NCI-H146 (cell line): Measurements from ENCODE around the gene PARP16.
"Not testable (repeated sequence)": the region's sequence is repeated elsewhere in the genome, so short reads cannot be mapped to it uniquely, and the experiment has no call there.

ENCODE experiments used
- DNase-seq: peaks from one replicate; lab custom pipeline; 2025; lab: John Stamatoyannopoulos, UW

The PARP16 gene

GRCh38 chr15:65233696-65234095 lies 53.0 kb downstream of the PARP16 start:
- DNase-seq: no peak

GRCh38 chr15:65232520-65232919 lies 54.2 kb downstream of the PARP16 start:
- no peak for DNase-seq

- no peak for DNase-seq
Observed at GRCh38 chr15:65231306-65231705, 55.4 kb downstream of the PARP16 start.

GRCh38 chr15:65226901-65227300 lies 59.8 kb downstream of the PARP16 start:
- DNase-seq: not testable (repeated sequence)

- DNase-seq: no peak
Observed at GRCh38 chr15:65226221-65226620, 60.5 kb downstream of the PARP16 start.

- DNase-seq: no peak
Observed at GRCh38 chr15:65223996-65224395, 62.7 kb downstream of the PARP16 start.

GRCh38 chr15:65222891-65223290 lies 63.8 kb downstream of the PARP16 start:
- no peak for DNase-seq

- no peak for DNase-seq
Observed at GRCh38 chr15:65221697-65222096, 65.0 kb downstream of the PARP16 start.

GRCh38 chr15:65219137-65219536 lies 67.5 kb downstream of the PARP16 start:
- no peak for DNase-seq

- DNase-seq: no peak
Observed at GRCh38 chr15:65217526-65218482, 68.9 kb downstream of the PARP16 start.

- DNase-seq: no peak
Observed at GRCh38 chr15:65215496-65215895, 71.2 kb downstream of the PARP16 start.

- DNase-seq: no peak
Observed at GRCh38 chr15:65214010-65214409, 72.7 kb downstream of the PARP16 start.

- DNase-seq: no peak
Observed at GRCh38 chr15:65213241-65213640, 73.4 kb downstream of the PARP16 start.

GRCh38 chr15:65212097-65212496 lies 74.6 kb downstream of the PARP16 start:
- DNase-seq: peak; percentile 59

- no peak for DNase-seq
Observed at GRCh38 chr15:65211482-65211982, 75.2 kb downstream of the PARP16 start.

GRCh38 chr15:65210770-65211481 lies 75.8 kb downstream of the PARP16 start, which contains the start of gene CILP:
Gene CILP, minus strand, starts transcription at chr15:65211473. Its CDS starts 1,718 bp downstream, at chr15:65209755.
- no peak for DNase-seq

- DNase-seq: no peak
Observed at GRCh38 chr15:65209701-65210643, 76.7 kb downstream of the PARP16 start.

- no peak for DNase-seq
Observed at GRCh38 chr15:65208647-65209046, 78.0 kb downstream of the PARP16 start.
